ENCODE data around the gene NPM3.

GRCh38 chr10:101767966-101768790 is 15.1 kb downstream of the NPM3 start:
- TF ChIP-seq POLR2A (IDR thresholded peaks at IDR 0.05) (no peak), CTCF (IDR thresholded peaks at IDR 0.05) (no peak)
